GM21367 (cell line): ENCODE data around the gene EML4.

Experiments used
- ATAC-seq: cut with Tn5 transposase; IDR thresholded peaks from one replicate; pipeline ENCODE4 v1.9.1; 2021; ENCODE audit not compliant: unreplicated experiment

EML4 gene

DNA sequence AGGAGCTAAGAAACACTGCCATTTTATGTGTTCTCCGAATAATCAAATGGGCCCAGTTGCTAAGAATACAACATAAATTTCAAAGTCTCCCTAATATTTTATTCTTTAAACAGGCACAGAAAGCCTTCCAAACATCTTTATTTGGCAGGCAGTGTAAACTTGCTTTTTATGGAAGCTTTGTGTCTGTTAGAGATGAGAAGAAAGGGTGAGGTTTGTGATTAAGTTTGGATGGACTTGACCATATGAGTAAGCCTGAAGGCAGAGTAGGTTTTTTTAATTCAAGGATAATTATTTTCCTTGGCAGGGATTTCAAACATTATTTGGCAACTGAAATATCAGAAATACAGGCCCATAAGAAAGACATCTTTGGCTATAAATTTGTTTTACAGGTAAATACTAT lies 129.0 kb downstream of the EML4 start:
- no peak for ATAC-seq

GRCh38 chr2:42298996-42299754 lies 130.0 kb downstream of the EML4 start:
- no peak for ATAC-seq

DNA sequence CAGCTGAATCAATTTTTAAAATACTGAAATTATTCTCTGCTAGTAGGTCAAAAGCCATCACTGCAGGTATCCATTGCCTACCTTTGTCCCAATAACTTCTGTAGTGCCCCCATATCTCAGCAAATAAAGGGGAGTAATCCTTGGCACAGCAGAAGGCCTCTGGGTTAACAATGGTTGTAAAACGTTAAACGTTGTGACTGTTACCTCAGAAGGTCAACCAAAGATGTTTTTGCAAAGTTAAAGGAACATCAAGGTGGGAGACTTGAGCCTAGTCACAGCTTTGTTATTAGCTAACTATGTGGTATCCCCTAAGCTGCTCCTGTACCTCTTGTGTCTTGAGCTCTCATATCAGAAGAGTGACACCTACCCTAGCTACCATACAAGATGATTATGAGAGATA lies 131.4 kb downstream of the EML4 start:
- no peak for ATAC-seq

GRCh38 chr2:42303252-42303651 lies 134.1 kb downstream of the EML4 start:
- ATAC-seq = no peak

DNA sequence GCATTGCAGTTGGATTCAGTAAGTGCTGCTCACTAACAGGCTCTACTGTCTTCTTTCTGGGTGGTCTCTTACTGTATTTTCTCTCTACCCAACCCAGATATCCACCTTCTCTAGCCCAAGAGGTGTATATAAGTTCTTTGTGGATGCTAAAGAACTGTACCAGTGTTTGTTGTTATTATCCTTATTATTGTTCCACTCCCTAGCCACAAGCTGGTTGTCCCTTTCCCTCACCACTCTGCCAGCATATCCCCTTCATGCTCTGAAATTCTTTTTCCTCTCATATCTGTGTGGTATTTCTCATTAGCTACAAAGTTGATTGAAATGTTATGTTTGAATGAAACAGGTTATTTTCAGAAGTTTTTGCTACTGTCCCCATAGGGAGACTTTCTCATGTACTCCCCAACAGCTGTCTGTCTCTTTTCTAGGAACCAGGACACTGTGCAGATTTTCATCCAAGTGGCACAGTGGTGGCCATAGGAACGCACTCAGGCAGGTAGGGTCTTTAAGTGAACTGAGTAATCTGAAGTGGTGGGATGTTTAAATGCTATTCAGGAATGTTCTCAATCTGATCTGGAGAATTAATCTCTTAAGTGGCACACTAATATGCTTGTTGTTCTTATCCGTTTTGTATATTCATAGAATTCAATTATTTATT lies 135.0 kb downstream of the EML4 start:
- ATAC-seq = no peak

DNA sequence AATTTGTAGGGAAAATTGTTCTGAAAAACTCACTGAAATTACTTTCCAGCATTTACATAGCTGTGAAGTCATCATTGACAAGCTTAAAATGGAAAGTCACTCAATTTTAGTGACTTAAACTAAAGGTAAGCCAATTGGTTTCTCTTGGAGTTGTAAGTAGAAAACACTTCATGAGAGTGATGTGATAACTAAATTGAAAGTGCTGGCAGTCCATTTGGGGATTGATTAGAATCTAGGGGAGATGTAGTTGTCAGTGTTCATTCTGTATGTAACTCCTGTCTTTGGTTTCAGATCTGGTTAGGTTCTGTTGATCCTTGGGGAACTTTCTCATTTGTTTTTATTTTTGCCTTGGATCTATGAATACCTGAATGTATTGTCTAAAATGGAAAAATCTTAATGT lies 138.0 kb downstream of the EML4 start:
- ATAC-seq = no peak

GRCh38 chr2:42309366-42309765 lies 140.2 kb downstream of the EML4 start:
- no peak for ATAC-seq

GRCh38 chr2:42310007-42310515 lies 140.9 kb downstream of the EML4 start:
- no peak for ATAC-seq

- no peak for ATAC-seq
These were observed 143.0 kb downstream of the EML4 start for GRCh38 chr2:42312106-42312505.

GRCh38 chr2:42314892-42315468 lies 145.8 kb downstream of the EML4 start:
- ATAC-seq = no peak

DNA sequence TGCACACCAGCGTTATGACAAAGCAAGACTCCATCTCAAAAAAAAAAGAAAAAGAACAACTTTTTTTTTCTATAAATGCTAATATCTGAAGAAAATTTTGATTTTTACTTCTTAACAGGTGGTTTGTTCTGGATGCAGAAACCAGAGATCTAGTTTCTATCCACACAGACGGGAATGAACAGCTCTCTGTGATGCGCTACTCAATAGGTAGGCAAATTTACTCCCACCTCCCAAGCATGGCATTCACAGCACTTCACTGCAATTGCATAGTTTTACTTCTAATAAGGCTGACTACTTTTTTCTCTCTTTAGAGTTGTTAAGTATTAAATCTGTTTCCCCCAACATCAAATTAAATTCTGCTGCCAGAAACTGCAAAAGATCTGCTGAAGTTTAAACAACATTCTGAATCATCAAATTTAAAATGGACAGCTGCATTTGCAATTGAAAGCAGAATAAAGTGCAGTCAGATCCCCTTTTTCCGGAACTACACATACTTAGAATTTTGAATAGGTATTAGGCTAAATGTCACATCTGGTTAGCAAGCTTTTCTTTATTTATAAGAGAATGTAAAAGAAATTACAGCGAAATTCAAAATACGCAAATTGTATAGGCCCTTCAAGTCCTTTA lies 146.8 kb downstream of the EML4 start:
- no peak for ATAC-seq

DNA sequence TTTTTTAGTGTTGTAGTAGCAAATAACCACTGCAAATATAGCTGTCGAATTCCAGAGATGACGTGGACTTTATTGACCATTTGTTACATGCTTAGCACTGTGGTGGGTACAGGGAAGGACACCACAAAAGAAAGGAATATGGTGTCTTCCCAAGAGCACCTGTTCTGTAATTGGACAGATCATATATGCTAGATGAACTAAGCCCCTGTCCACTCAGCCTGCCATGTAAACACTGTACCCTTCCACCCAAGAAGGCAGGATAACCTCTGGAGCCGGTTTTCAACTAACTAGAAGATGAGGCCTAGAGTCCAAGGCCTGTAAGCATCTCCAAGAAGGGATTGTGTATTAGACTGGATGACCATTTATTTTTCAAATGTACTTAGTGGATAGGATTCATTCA lies 147.8 kb downstream of the EML4 start:
- no peak for ATAC-seq

- no peak for ATAC-seq
These were observed 148.3 kb downstream of the EML4 start for GRCh38 chr2:42317486-42317885.

- ATAC-seq = no peak
These were observed 148.8 kb downstream of the EML4 start for GRCh38 chr2:42317945-42318344.

GRCh38 chr2:42319265-42319664 lies 150.1 kb downstream of the EML4 start:
- no peak for ATAC-seq

GRCh38 chr2:42321452-42322064 lies 152.4 kb downstream of the EML4 start:
- ATAC-seq = no peak

- ATAC-seq = no peak
These were observed 155.1 kb downstream of the EML4 start for GRCh38 chr2:42324244-42324643.

GRCh38 chr2:42324949-42325348 lies 155.8 kb downstream of the EML4 start:
- ATAC-seq = no peak

- ATAC-seq = no peak
These were observed 156.5 kb downstream of the EML4 start for GRCh38 chr2:42325609-42326008.

DNA sequence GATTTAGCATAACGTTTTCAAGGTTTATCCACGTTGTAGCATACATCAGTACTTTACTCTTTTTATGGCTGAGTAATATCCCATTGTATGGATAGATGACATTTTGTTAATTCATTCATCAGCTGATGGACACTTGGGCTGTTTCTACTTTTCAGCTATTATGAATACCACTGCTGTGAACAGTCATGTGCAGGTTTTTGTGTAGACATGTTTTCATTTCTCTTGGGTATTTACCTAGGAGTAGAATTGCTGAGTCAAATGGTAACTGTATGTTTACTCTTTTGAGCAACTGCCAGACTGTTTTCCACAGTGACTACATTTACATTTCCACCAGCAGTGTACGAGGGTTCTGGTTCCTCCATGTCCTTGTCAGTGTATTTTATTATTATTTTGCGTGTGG lies 158.0 kb downstream of the EML4 start:
- ATAC-seq = no peak

GRCh38 chr2:42328148-42328833 lies 159.1 kb downstream of the EML4 start:
- no peak for ATAC-seq
